ENCODE results near the gene SLC6A9. TPM values are rescaled to one million over a fixed set of nuclear protein-coding genes. Genes with fewer than 3 reads are reported as not detected.

The SLC6A9 gene
- 20.9 and 22.8 TPM in 2 replicates for total RNA-seq
- long read RNA-seq, partial matches to known transcripts: 2 of 2 reads
- long read RNA-seq, other reads (novel, unspliced or antisense): 0 of 2 reads

DNA sequence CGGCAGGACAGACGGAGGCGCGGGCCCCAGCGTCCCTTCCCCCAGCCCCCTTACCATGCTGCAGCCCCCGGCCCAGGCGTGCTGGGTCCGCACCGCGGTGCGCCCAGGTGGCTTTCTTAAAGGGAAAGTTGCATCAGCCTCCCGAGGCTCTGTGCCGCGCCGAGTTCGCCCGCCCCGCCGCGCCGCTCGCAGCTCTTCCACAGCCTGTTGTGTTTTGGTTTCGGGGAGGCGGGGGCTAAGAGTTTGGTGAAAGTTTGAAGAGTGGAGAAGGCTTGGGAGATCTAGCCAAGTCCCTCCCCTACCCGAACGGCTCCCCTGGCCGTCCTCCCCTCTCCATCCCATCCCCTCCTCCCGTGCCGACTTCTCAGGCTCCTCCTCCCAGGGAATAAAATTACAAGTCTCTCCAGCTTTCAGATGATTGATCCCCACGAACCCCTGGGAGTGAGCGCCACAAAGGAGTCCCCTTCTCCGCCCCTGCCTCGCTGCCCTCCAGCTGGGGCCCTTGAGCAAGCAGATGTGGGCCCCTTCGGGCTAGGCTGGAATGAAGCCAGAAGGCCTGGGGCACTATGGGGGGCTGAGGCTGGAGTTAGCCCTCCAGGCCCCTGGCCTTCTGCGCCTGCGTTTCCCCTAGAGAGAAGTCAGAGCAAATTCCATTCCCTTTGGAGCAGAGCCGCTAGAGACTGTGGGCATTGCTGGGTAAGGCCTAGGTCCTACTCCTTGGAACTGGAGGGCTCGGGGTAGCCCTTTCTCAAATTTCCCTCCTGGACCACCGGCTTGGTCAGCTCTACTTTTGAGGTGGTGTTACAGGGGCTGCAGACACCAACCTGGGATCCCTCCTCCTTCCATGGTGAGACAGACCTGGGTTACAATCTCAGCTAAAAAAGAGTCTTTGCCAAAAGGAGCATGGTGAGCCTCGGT is at the start of gene SLC6A9:
SLC6A9 (minus strand) TSS at position 211 of the 918 bp plus-strand sequence. CDS start 7,185 bp downstream, outside the sequence.
- TF ChIP-seq, protein P1, sequence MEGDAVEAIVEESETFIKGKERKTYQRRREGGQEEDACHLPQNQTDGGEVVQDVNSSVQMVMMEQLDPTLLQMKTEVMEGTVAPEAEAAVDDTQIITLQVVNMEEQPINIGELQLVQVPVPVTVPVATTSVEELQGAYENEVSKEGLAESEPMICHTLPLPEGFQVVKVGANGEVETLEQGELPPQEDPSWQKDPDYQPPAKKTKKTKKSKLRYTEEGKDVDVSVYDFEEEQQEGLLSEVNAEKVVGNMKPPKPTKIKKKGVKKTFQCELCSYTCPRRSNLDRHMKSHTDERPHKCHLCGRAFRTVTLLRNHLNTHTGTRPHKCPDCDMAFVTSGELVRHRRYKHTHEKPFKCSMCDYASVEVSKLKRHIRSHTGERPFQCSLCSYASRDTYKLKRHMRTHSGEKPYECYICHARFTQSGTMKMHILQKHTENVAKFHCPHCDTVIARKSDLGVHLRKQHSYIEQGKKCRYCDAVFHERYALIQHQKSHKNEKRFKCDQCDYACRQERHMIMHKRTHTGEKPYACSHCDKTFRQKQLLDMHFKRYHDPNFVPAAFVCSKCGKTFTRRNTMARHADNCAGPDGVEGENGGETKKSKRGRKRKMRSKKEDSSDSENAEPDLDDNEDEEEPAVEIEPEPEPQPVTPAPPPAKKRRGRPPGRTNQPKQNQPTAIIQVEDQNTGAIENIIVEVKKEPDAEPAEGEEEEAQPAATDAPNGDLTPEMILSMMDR (conservative IDR thresholded peaks at IDR 0.05): no peak
- Mint-ChIP-seq H3K27ac (ENCODE audit: unreplicated experiment) (peak within 1 kb of the TSS; percentile 95), H3K36me3 (ENCODE audit: low read depth) (no peaks in the 10 kb centered on the region), H3K4me3 (peak within 1 kb of the TSS; percentile 96), H3K9me3 (no peaks in the 10 kb centered on the region), H3K27me3 (ENCODE audit: low read depth) (no peaks in the 10 kb centered on the region), H3K4me1 (peaks cover 55% of the 10 kb centered on the region)
- DNase-seq (ENCODE audit: low read depth, low spot score): peak; percentile 49

DNA sequence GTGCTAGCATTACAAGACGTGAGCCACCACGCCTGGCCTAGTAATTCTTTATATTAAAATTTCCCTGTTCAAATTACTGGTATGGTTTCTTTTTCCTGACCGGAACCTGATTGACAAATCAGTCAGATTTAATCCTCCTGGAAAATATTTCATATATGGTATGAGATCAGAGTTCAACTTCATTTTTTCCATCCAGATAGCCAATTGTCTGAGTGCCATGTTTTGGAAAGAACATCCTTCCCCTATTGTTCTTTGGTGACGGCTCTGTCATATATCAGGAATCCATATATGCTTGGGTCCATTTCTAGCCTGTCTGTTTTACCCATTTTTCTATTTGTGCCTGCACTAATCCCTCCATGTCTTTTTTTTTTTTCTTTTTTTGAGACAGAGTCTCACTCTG is 48.3 kb upstream of the SLC6A9 start:
- TF ChIP-seq, protein P1 (conservative IDR thresholded peaks at IDR 0.05): no peak
- no peaks in the 10 kb centered on the region for H3K9me3 Mint-ChIP-seq
- H3K27ac Mint-ChIP-seq (ENCODE audit: unreplicated experiment): no peak overlapping the region
- peaks cover 20% of the 10 kb centered on the region for H3K4me1 Mint-ChIP-seq
- DNase-seq (ENCODE audit: low read depth, low spot score): no peak
- no peaks in the 10 kb centered on the region for H3K36me3 Mint-ChIP-seq (ENCODE audit: low read depth)
- H3K27me3 Mint-ChIP-seq (ENCODE audit: low read depth): no peaks in the 10 kb centered on the region
- H3K4me3 Mint-ChIP-seq: no peak overlapping the region

- Mint-ChIP-seq H3K4me1 (peaks cover 20% of the 10 kb centered on the region), H3K27me3 (ENCODE audit: low read depth) (no peaks in the 10 kb centered on the region), H3K4me3 (no peak overlapping the region), H3K36me3 (ENCODE audit: low read depth) (no peaks in the 10 kb centered on the region), H3K9me3 (no peaks in the 10 kb centered on the region), H3K27ac (ENCODE audit: unreplicated experiment) (no peak overlapping the region)
- TF ChIP-seq, protein P1 (conservative IDR thresholded peaks at IDR 0.05): no peak
- no peak for DNase-seq (ENCODE audit: low read depth, low spot score)
Measured at GRCh38 chr1:44078104-44078503, 46.8 kb upstream of the SLC6A9 start.

GRCh38 chr1:44077421-44077820 is 46.2 kb upstream of the SLC6A9 start:
- Mint-ChIP-seq H3K36me3 (ENCODE audit: low read depth) (no peaks in the 10 kb centered on the region), H3K4me3 (no peak overlapping the region), H3K4me1 (peaks cover 20% of the 10 kb centered on the region), H3K27ac (ENCODE audit: unreplicated experiment) (no peak overlapping the region), H3K9me3 (no peaks in the 10 kb centered on the region), H3K27me3 (ENCODE audit: low read depth) (no peaks in the 10 kb centered on the region)
- TF ChIP-seq, protein P1 (conservative IDR thresholded peaks at IDR 0.05): no peak
- DNase-seq (ENCODE audit: low read depth, low spot score): no peak

GRCh38 chr1:44076066-44076465 is 44.8 kb upstream of the SLC6A9 start:
- H3K4me3 Mint-ChIP-seq: no peak overlapping the region

More at GRCh38 chr1:44076066-44076465, 44.8 kb upstream of the SLC6A9 start:
- no peak for DNase-seq (ENCODE audit: low read depth, low spot score)
- H3K36me3 Mint-ChIP-seq (ENCODE audit: low read depth): no peaks in the 10 kb centered on the region
- no peak overlapping the region for H3K27ac Mint-ChIP-seq (ENCODE audit: unreplicated experiment)
- H3K4me1 Mint-ChIP-seq: peaks cover 20% of the 10 kb centered on the region
- peaks cover 3% of the 10 kb centered on the region for H3K9me3 Mint-ChIP-seq
- H3K27me3 Mint-ChIP-seq (ENCODE audit: low read depth): no peaks in the 10 kb centered on the region
- TF ChIP-seq, protein P1 (conservative IDR thresholded peaks at IDR 0.05): no peak

All from neural crest cell (in vitro differentiated cells).